NCI-H146 (cell line): Measurements from ENCODE around the gene OR51G2.

Experiments used
- DNase-seq: peaks from one replicate; lab custom pipeline; 2025; lab: John Stamatoyannopoulos, UW

The OR51G2 gene

DNA sequence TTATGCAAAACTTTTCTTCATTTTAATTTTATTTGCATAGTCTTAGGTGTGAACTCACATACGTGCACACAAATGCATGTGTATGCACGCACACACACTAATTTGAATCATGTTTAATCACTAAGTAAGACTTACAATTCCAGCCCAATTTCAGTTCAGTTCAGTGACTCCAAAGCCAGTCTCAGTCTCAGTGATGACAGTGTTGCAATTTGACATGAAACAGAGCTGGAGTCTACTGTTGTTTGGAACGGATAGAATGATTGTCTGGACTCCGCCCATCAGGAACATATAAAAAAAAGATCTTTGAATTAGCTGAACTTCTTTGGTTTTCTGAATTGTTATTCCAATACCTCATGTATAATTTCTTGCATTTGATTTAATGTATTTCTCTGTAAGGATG lies 55.3 kb downstream of the OR51G2 start:
- DNase-seq, result no peak
